Measurements from ENCODE around the gene YJU2.
"Not testable (repeated sequence)": the region's sequence is repeated elsewhere in the genome, so short reads cannot be mapped to it uniquely, and the experiment has no call there.

DNA sequence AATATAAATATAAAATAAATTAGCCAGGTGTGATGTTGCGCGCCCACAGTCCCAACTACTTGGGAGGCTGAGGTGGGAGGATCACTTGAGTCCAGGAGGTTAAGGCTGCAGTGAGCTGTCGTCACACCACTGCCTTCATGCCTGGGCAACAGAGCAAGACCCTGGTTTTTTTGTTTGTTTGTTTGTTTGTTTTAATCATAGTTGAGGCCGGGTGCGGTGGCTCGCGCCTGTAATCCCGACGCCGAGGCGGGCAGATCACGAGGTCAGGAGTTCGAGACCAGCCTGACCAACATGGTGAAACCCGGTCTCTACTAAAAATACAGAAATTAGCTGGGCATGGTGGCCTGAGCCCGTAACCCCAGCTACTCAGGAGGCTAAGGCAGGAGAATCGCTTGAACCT is 9.4 kb upstream of the YJU2 start:
- not testable (repeated sequence) for TF ChIP-seq POLR2AphosphoS5 (IDR thresholded peaks at IDR 0.05); CTCF (IDR thresholded peaks at IDR 0.05; ENCODE audit: poor library complexity, severe bottlenecking); TAF1 (IDR thresholded peaks at IDR 0.05; ENCODE audit: low read depth)
